Naive thymus-derived CD4-positive, alpha-beta T cell (primary cell): ENCODE results near the gene EAF1. TPM values are rescaled to one million over a fixed set of nuclear protein-coding genes. Genes with fewer than 3 reads are reported as not detected.
"Not testable (repeated sequence)": the region's sequence is repeated elsewhere in the genome, so short reads cannot be mapped to it uniquely, and the experiment has no call there.

Experiments used
- ATAC-seq: fragments of 150-1000 bp; cut with Tn5 transposase; 2 replicates; pipeline ENCODE4 v1.10.0; 2021; ENCODE audit warnings: mild to moderate bottlenecking, moderate library complexity
- CTCF ChIA-PET: fragments of 350-600 bp; sonication (Branson Sonifier 250); formaldehyde crosslinking; loops from one replicate; lab custom pipeline; 2021; ENCODE audit warnings: antibody characterized with exemption; lab: Charles Lee
- POLR2A ChIA-PET: fragments of 350-600 bp; sonication (Branson Sonifier 250); formaldehyde crosslinking; loops from one replicate; lab custom pipeline; 2021; ENCODE audit warnings: antibody characterized with exemption, inconsistent platforms; lab: Charles Lee
- DNase-seq, 9 donors: peaks; one replicate each; pipeline versions ENCODE4 v3.0.0 to v3.0.0-alpha.2; 2020 to 2022; ENCODE audit warnings: mixed read lengths in 1 of 9
- H3K27ac ChIP-seq: one replicate; pipeline ENCODE4 v1.7.0; 2013; ENCODE audit warnings: mild to moderate bottlenecking, low read depth, low read length, moderate library complexity
- H3K27me3 ChIP-seq, 2 donors: one replicate each; pipeline ENCODE4 v1.7.0; 2013; ENCODE audit warnings: low read length in 2 of 2, mild to moderate bottlenecking in 2 of 2, moderate library complexity in 2 of 2; ENCODE audit not compliant: control insufficient read depth in 2 of 2, insufficient read depth in 2 of 2
- H3K36me3 ChIP-seq, 3 experiments: 1 replicate in 2 of 3; 2 replicates in 1 of 3; pipeline ENCODE4 v1.7.0; 2013; ENCODE audit warnings: low read length in 3 of 3, mild to moderate bottlenecking in 3 of 3, moderate library complexity in 1 of 3; ENCODE audit not compliant: insufficient read depth in 3 of 3, control insufficient read depth in 2 of 3
- H3K4me1 ChIP-seq, 2 donors: one replicate each; pipeline ENCODE4 v1.7.0; 2013; ENCODE audit warnings: low read length in 2 of 2, mild to moderate bottlenecking in 2 of 2, moderate library complexity in 1 of 2; ENCODE audit not compliant: control insufficient read depth in 2 of 2, insufficient read depth in 2 of 2
- H3K4me3 ChIP-seq: 2 replicates; pipeline ENCODE4 v1.7.0; 2013; ENCODE audit warnings: mild to moderate bottlenecking, low read length
- H3K9me3 ChIP-seq, 3 experiments: 1 replicate in 2 of 3; 2 replicates in 1 of 3; pipeline ENCODE4 v1.7.0; 2013; ENCODE audit warnings: low read length in 3 of 3; ENCODE audit not compliant: control insufficient read depth in 2 of 3
- H3K27ac Mint-ChIP-seq, 9 donors: one replicate each; pipeline ENCODE4 v1.8.0; 2020 to 2022; ENCODE audit warnings: mixed read lengths in 9 of 9, mild to moderate bottlenecking in 8 of 9, moderate library complexity in 5 of 9, inconsistent platforms in 2 of 9
- H3K27me3 Mint-ChIP-seq, 5 donors: one replicate each; pipeline ENCODE4 v1.8.0; 2021 to 2022; ENCODE audit warnings: mixed read lengths in 5 of 5, mild to moderate bottlenecking in 1 of 5
- H3K36me3 Mint-ChIP-seq, 5 donors: one replicate each; pipeline ENCODE4 v1.8.0; 2020 to 2022; ENCODE audit warnings: mixed read lengths in 5 of 5, mild to moderate bottlenecking in 3 of 5, inconsistent platforms in 1 of 5
- H3K4me1 Mint-ChIP-seq, 7 donors: one replicate each; pipeline ENCODE4 v1.8.0; 2020 to 2022; ENCODE audit warnings: mixed read lengths in 7 of 7, mild to moderate bottlenecking in 3 of 7, inconsistent platforms in 1 of 7
- H3K4me3 Mint-ChIP-seq, 10 donors: one replicate each; pipeline ENCODE4 v1.8.0; 2020 to 2022; ENCODE audit warnings: mild to moderate bottlenecking in 10 of 10, mixed read lengths in 10 of 10, moderate library complexity in 6 of 10, inconsistent platforms in 2 of 10
- H3K9me3 Mint-ChIP-seq, 11 donors: one replicate each; pipeline ENCODE4 v1.8.0; 2020 to 2022; ENCODE audit warnings: mixed read lengths in 11 of 11, mild to moderate bottlenecking in 4 of 11, inconsistent platforms in 1 of 11, moderate library complexity in 1 of 11
- intact Hi-C, 2 donors: fragments of 100-400 bp; cut with micrococcal nuclease; formaldehyde crosslinking; loops; one replicate each; pipeline ENCODE4 v1.15.1; 2023
- polyA plus RNA-seq, 2 donors: library from polyadenylated mRNA; unstranded; fragments of 300-500 nt; fragmentation: Illumina TruSeq; gene quantifications; one replicate each; pipeline ENCODE4 v1.2.3, GENCODE V29; 2021
- total RNA-seq, 6 experiments: library from RNA in 5 of 6; stranded (reverse) in 5 of 6; gene quantifications; 1 replicate in 5 of 6; 2 replicates in 1 of 6; pipeline ENCODE4 v1.2.3 and lab custom pipeline; 2021 to 2026

EAF1 gene
- total and polyA plus RNA-seq, 7 experiments from 2014 or later: 5.0 to 61.9 (median 19.6) TPM

- H3K9me3 Mint-ChIP-seq, H3K4me3 ChIP-seq, POLR2A ChIA-PET, intact Hi-C loops, H3K27ac ChIP-seq, H3K4me3 Mint-ChIP-seq, H3K36me3 ChIP-seq, H3K27me3 Mint-ChIP-seq, H3K27ac Mint-ChIP-seq, H3K9me3 ChIP-seq, H3K36me3 Mint-ChIP-seq, H3K4me1 ChIP-seq, ATAC-seq, H3K27me3 ChIP-seq, DNase-seq: not testable (repeated sequence)
- H3K4me1 Mint-ChIP-seq: peaks cover 0 to 11% (median 0%) of the 10 kb centered on the region in 7 donors
- CTCF ChIA-PET: interaction anchor here (1.3 to 1.8 kb wide), 2 partner anchors 118 to 182 kb away, joined by 3 to 5 read pairs; no protein-coding TSS in a partner anchor
Observed at GRCh38 chr3:15385238-15385695, 42.1 kb upstream of the EAF1 start.

- H3K9me3 ChIP-seq: peaks cover 0 to 3% (median 0%) of the 10 kb centered on the region in 3 experiments
- DNase-seq (no peak), ATAC-seq (no peak)
- H3K36me3 Mint-ChIP-seq: peaks cover 0 to 7% (median 0%) of the 10 kb centered on the region in 5 donors
- no peaks in the 10 kb centered on the region for H3K36me3 ChIP-seq
- H3K4me1 Mint-ChIP-seq: peaks cover 0 to 14% (median 0%) of the 10 kb centered on the region in 7 donors
- no peaks in the 10 kb centered on the region for H3K27me3 ChIP-seq
- peaks cover 0 to 3% (median 0%) of the 10 kb centered on the region in 5 donors for H3K27me3 Mint-ChIP-seq
- no peak overlapping the region for H3K4me3 Mint-ChIP-seq
- peaks cover 0 to 9% (median 2%) of the 10 kb centered on the region in 11 donors for H3K9me3 Mint-ChIP-seq
- ChIA-PET CTCF (interaction anchor here (1.3 kb wide), 1 partner anchor 183 kb away, joined by 3 read pairs; no protein-coding TSS in a partner anchor), POLR2A (interaction anchor here (0.6 kb wide), 2 partner anchors 1452 to 1520 kb away, joined by 4 to 6 read pairs; no protein-coding TSS in a partner anchor)
- H3K27ac Mint-ChIP-seq: no peak overlapping the region
- no peak overlapping the region for H3K27ac ChIP-seq
- H3K4me3 ChIP-seq: no peak overlapping the region
- no peaks in the 10 kb centered on the region for H3K4me1 ChIP-seq
- intact Hi-C loops: no loop called here
Observed at GRCh38 chr3:15385901-15386653, 41.3 kb upstream of the EAF1 start.

DNA sequence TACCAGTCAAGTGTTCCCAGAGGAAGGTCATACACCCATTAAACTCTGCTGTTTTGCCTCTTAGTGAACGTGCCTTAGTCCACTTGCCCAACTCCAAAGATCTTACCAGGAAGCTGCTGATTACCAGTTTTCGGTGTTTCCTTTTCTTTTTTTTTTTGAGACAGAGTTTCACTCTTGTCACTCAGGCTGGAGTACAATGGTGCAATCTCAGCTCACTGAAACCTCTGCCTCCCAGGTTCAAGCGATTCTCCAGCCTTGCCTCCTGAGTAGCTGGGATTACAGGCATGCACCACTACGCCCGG is 40.8 kb upstream of the EAF1 start:
- intact Hi-C loops, H3K36me3 Mint-ChIP-seq, H3K27ac ChIP-seq, H3K27me3 Mint-ChIP-seq, H3K27me3 ChIP-seq, ATAC-seq, H3K4me1 ChIP-seq, H3K27ac Mint-ChIP-seq, H3K4me3 Mint-ChIP-seq, DNase-seq, H3K36me3 ChIP-seq, H3K4me3 ChIP-seq, H3K9me3 Mint-ChIP-seq, H3K9me3 ChIP-seq: not testable (repeated sequence)
- CTCF ChIA-PET: interaction anchor here (1.3 kb wide), 1 partner anchor 183 kb away, joined by 3 read pairs; no protein-coding TSS in a partner anchor
- H3K4me1 Mint-ChIP-seq: peaks cover 0 to 14% (median 0%) of the 10 kb centered on the region in 7 donors
- POLR2A ChIA-PET: interaction anchor here (0.6 kb wide), 1 partner anchor 1520 kb away, joined by 4 read pairs; no protein-coding TSS in a partner anchor

DNA sequence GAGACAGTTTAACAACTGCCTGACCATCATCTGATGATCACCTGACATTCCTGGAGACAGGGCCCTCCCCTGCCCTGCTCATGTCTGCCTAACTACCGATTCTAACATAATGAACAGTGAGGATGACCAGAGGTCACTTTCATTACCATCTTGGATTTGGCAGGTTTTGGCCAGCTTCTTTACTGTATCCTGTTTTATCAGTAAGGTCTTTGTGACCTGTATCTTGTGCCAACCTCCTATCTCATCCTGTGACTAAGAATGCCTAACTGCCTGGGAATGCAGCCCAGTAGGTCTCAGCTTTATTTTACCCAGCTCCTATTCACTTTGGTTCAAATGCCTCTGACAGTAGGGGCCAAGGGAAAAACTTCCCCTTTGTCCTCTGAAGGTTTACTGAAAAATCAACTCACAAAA is 40.2 kb upstream of the EAF1 start:
- peaks cover 0 to 14% (median 0%) of the 10 kb centered on the region in 7 donors for H3K4me1 Mint-ChIP-seq
- peaks cover 0 to 7% (median 0%) of the 10 kb centered on the region in 5 donors for H3K36me3 Mint-ChIP-seq
- ChIA-PET POLR2A (interaction anchor here (0.6 kb wide), 2 partner anchors 20 to 160 kb away, joined by 3 read pairs; no protein-coding TSS in a partner anchor), CTCF (interaction anchor here (0.7 kb wide), 1 partner anchor 120 kb away, joined by 5 read pairs; no protein-coding TSS in a partner anchor)
- H3K9me3 Mint-ChIP-seq: peaks cover 0 to 9% (median 4%) of the 10 kb centered on the region in 11 donors
- Histone ChIP-seq H3K4me1 (no peaks in the 10 kb centered on the region), H3K4me3 (no peak overlapping the region), H3K9me3 (peaks cover 0 to 3% (median 0%) of the 10 kb centered on the region in 3 experiments), H3K27ac (no peak overlapping the region), H3K36me3 (no peaks in the 10 kb centered on the region), H3K27me3 (no peaks in the 10 kb centered on the region)
- peaks cover 0 to 3% (median 0%) of the 10 kb centered on the region in 5 donors for H3K27me3 Mint-ChIP-seq
- peak overlapping the region in 1 of 9 donors; percentile 30 for H3K27ac Mint-ChIP-seq
- no peak for ATAC-seq
- intact Hi-C loops: no loop called here
- DNase-seq: no peak
- H3K4me3 Mint-ChIP-seq: no peak overlapping the region

GRCh38 chr3:15387735-15388134 is 39.7 kb upstream of the EAF1 start:
- intact Hi-C loops: no loop called here
- no peak overlapping the region for H3K27ac Mint-ChIP-seq
- no peak overlapping the region for H3K4me3 Mint-ChIP-seq
- H3K27me3 Mint-ChIP-seq: peaks cover 0 to 3% (median 0%) of the 10 kb centered on the region in 5 donors
- DNase-seq (no peak), ATAC-seq (no peak)
- Histone ChIP-seq H3K36me3 (no peaks in the 10 kb centered on the region), H3K27me3 (no peaks in the 10 kb centered on the region), H3K9me3 (peaks cover 0 to 3% (median 0%) of the 10 kb centered on the region in 3 experiments), H3K4me3 (no peak overlapping the region), H3K4me1 (no peaks in the 10 kb centered on the region), H3K27ac (no peak overlapping the region)
- H3K4me1 Mint-ChIP-seq: peaks cover 0 to 14% (median 0%) of the 10 kb centered on the region in 7 donors
- ChIA-PET POLR2A (interaction anchor here (0.6 kb wide), 2 partner anchors 20 to 161 kb away, joined by 3 read pairs; no protein-coding TSS in a partner anchor), CTCF (no interaction called here)
- H3K36me3 Mint-ChIP-seq: peaks cover 0 to 9% (median 0%) of the 10 kb centered on the region in 5 donors
- H3K9me3 Mint-ChIP-seq: peaks cover 0 to 9% (median 4%) of the 10 kb centered on the region in 11 donors

- H3K9me3 Mint-ChIP-seq, POLR2A ChIA-PET, H3K4me3 Mint-ChIP-seq, DNase-seq, ATAC-seq, H3K27me3 Mint-ChIP-seq, H3K27ac Mint-ChIP-seq, intact Hi-C loops, H3K27ac ChIP-seq, H3K4me1 ChIP-seq, H3K36me3 Mint-ChIP-seq, H3K4me3 ChIP-seq, H3K36me3 ChIP-seq, H3K27me3 ChIP-seq, H3K9me3 ChIP-seq: not testable (repeated sequence)
- CTCF ChIA-PET: interaction anchor here (1.6 kb wide), 1 partner anchor 121 kb away, joined by 5 read pairs; no protein-coding TSS in a partner anchor
- H3K4me1 Mint-ChIP-seq: peaks cover 0 to 14% (median 0%) of the 10 kb centered on the region in 7 donors
Observed at GRCh38 chr3:15388335-15388734, 39.1 kb upstream of the EAF1 start.
